ENCODE results near the gene CARD19. TPM values are rescaled to one million over a fixed set of nuclear protein-coding genes. Genes with fewer than 3 reads are reported as not detected.

The CARD19 gene
- total RNA-seq, 1 donor from 2014 or later, result 63.3 TPM

DNA sequence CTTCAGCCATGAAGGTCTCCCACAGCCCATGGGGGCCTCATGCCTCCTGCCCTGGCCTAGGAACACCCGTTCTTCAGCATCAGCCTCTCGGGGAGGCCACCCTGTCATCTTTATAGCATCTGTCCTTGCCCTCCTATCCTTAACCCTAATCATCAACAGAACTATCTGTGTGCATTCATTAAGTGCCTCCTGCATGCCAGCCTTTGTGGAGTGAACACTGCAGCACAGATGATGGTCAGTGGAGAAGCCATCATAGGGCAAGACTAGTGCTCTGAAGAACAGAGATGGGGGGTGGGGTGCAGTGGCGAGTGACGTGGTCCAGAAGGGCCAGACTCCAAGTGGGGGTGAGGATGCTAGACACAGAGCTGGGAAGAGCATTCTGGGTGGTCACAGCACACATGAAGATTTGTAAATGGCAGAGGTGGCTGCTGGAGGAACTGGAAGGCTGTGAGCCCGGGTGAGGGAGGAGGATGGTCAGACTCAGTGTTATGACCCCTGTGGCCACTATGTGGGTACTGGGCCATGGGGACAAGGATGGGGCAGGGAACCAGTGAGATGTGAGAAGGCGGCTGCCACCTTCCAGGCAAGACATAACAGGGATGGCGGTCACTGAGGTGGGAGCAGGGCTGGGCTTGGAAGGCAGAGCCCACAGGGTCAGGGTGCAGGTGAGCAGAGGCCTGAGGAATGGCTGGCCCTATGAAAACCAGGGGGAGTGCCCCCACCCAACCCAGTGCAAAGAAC is 3.6 kb upstream of the CARD19 start:
- Histone ChIP-seq H3K27me3 (no peaks in the 10 kb centered on the region), H3K27ac (peak overlapping the region; percentile 99), H3K4me1 (peaks cover 33% of the 10 kb centered on the region), H3K9me3 (peaks cover 7% of the 10 kb centered on the region), H3K4me3 (no peak overlapping the region), H3K36me3 (no peaks in the 10 kb centered on the region)
- no peak for TF ChIP-seq POLR2AphosphoS5 (IDR thresholded peaks at IDR 0.05; ENCODE audit: insufficient read depth in 1 of 2, low read depth in 1 of 2)
- TF ChIP-seq, protein P1, sequence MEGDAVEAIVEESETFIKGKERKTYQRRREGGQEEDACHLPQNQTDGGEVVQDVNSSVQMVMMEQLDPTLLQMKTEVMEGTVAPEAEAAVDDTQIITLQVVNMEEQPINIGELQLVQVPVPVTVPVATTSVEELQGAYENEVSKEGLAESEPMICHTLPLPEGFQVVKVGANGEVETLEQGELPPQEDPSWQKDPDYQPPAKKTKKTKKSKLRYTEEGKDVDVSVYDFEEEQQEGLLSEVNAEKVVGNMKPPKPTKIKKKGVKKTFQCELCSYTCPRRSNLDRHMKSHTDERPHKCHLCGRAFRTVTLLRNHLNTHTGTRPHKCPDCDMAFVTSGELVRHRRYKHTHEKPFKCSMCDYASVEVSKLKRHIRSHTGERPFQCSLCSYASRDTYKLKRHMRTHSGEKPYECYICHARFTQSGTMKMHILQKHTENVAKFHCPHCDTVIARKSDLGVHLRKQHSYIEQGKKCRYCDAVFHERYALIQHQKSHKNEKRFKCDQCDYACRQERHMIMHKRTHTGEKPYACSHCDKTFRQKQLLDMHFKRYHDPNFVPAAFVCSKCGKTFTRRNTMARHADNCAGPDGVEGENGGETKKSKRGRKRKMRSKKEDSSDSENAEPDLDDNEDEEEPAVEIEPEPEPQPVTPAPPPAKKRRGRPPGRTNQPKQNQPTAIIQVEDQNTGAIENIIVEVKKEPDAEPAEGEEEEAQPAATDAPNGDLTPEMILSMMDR (IDR thresholded peaks at IDR 0.05), result no peak
- TF ChIP-seq POLR2A (IDR thresholded peaks at IDR 0.05), result no peak
- intact Hi-C loops (cut with DNase I), result no loop called here
- peak; percentile 83 to 89 for DNase-seq (ENCODE audit: extremely low spot score in 2 of 2)

DNA sequence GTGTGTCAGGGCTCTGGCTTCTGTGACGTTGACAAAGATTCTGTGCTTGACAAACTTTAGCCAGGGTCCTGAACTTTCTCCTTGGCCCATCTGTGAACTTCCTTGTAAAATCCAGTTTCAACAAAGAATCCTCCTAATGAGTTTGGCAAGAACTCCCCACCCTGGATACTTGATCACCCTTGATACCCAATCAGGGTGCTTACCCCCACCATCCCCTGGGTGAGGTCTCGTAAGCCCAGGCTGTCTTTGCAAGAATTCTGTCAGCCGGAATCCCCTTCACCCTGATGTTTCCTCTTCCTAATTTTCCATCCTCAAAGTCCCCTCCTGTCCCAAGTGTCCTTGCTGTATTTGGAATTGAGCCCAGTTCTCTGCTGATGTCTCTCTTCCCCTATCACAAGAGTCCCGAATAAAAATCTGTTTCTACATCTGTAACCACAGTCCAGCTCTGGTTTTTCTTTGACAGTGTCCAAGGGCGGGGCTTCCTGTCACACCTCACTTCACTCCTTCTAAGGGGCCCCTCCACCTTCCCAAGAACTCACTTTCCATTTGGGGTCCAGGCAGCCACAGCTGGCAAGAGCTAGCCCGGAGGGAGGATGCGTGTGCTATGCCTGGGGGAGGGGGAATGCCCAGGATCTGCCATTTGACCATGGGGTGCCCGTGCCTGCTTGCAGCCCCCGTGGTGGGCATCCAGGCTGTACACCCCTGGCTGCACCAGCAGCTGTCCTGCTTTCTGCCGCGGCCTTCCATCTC is 2.7 kb upstream of the CARD19 start:
- peak overlapping the region; percentile 99 for H3K27ac ChIP-seq
- H3K36me3 ChIP-seq, result no peaks in the 10 kb centered on the region
- peaks cover 7% of the 10 kb centered on the region for H3K9me3 ChIP-seq
- H3K27me3 ChIP-seq, result no peaks in the 10 kb centered on the region
- TF ChIP-seq, protein P1 (IDR thresholded peaks at IDR 0.05), result no peak
- no peak for TF ChIP-seq POLR2AphosphoS5 (IDR thresholded peaks at IDR 0.05; ENCODE audit: insufficient read depth in 1 of 2, low read depth in 1 of 2)
- TF ChIP-seq POLR2A (IDR thresholded peaks at IDR 0.05), result no peak
- H3K4me3 ChIP-seq, result no peak overlapping the region
- peaks cover 42% of the 10 kb centered on the region for H3K4me1 ChIP-seq
- peak in 1 of 2 donors; percentile 31 for DNase-seq (ENCODE audit: extremely low spot score in 2 of 2)
- intact Hi-C loops (cut with DNase I), result no loop called here

DNA sequence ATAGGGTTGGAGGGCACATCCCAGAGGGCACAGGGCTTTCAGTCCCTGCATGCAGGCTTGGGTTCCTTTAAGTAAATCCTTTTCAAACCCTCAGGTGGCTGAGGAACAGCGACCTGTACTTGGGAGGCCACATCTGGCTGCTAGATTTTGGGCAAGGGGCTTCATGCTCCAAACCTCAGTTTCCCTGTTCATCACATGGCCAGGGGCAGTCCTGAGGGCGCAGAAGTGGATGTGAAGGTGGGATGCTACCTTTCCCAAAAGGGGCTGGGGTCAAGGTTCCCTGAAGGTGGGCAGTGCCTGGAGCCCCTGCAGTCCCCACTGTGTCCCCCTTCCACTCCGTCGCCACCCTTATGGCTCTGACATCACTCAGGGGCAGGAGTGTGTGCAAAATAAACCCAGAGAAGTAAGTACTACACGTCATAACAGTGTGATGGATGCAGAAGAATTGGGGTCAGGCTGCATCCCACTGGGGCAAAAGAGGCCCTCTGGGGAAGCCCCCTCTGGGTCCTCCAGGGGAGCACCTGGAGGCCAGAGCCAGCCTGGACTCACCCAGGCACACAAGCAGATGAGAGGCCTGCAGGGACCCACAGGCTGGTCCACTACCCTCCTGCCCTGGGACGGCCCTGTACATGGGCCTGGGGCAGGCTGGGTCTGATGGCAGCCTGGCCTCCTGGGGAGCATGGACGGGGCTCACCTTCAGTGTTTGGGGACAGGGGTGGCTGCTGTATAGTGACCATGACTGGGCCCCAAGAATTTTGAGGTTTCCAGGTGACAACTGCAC is 1.9 kb upstream of the CARD19 start:
- Histone ChIP-seq H3K9me3 (peaks cover 7% of the 10 kb centered on the region), H3K4me3 (no peak overlapping the region), H3K4me1 (peaks cover 50% of the 10 kb centered on the region), H3K36me3 (no peaks in the 10 kb centered on the region), H3K27me3 (no peaks in the 10 kb centered on the region), H3K27ac (peak overlapping the region; percentile 99)
- intact Hi-C loops (cut with DNase I), result no loop called here
- TF ChIP-seq POLR2A (IDR thresholded peaks at IDR 0.05) (no peak), POLR2AphosphoS5 (IDR thresholded peaks at IDR 0.05; ENCODE audit: insufficient read depth in 1 of 2, low read depth in 1 of 2) (no peak)
- TF ChIP-seq, protein P1 (IDR thresholded peaks at IDR 0.05), result no peak
- DNase-seq (ENCODE audit: extremely low spot score in 2 of 2), result no peak

DNA sequence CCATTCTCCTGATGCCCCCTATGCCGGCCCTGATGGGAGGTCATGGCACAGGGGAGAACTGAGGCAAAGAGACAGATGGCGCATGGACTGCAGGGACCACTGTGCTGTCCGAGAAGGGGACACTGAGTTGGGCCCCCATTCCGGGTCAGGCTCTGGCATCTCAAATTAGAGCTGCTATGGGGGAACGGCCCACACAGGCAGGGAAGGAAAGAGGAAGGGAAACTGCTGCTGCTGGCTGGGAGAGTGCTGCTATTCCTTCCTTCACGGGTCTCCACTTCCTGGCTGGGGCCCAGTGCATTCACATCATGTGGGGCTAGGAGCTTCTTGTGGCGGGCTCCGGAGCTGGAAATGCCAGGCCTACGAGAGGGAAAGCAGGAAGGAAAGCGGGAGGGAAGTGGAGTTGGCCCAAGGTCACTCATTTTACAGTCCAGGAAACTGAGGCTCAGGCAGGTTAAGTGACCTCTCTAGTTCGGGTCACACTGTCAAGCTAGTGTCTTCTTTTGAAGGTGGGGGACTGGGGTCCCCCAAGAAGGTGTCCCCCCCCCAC is 1.3 kb upstream of the CARD19 start:
- no peaks in the 10 kb centered on the region for H3K36me3 ChIP-seq
- peak overlapping the region; percentile 99 for H3K27ac ChIP-seq
- intact Hi-C loops (cut with DNase I), result loop anchor here (1.0 kb wide), 1 partner anchor 41 kb away; no protein-coding TSS in a partner anchor
- H3K9me3 ChIP-seq, result peaks cover 7% of the 10 kb centered on the region
- TF ChIP-seq POLR2A (IDR thresholded peaks at IDR 0.05) (no peak), POLR2AphosphoS5 (IDR thresholded peaks at IDR 0.05; ENCODE audit: insufficient read depth in 1 of 2, low read depth in 1 of 2) (no peak)
- TF ChIP-seq, protein P1 (IDR thresholded peaks at IDR 0.05), result no peak
- H3K4me3 ChIP-seq, result peak overlapping the region; percentile 53
- peaks cover 56% of the 10 kb centered on the region for H3K4me1 ChIP-seq
- no peaks in the 10 kb centered on the region for H3K27me3 ChIP-seq
- DNase-seq (ENCODE audit: extremely low spot score in 2 of 2), result no peak
